ENCODE results near the gene KRTCAP3. TPM values are rescaled to one million over a fixed set of nuclear protein-coding genes. Genes with fewer than 3 reads are reported as not detected.

Gene KRTCAP3
- total RNA-seq, 4 donors from 2014 or later: 22.2 to 28.0 (median 25.6) TPM

- intact Hi-C loops (cut with DNase I; ENCODE audit: low total_unique reads): no loop called here
- no peak overlapping the region for H3K4me3 ChIP-seq (ENCODE audit: low read depth, poor library complexity, severe bottlenecking)
- no peak for DNase-seq (ENCODE audit: low spot score in 2 of 2)
- TF ChIP-seq CTCF (IDR thresholded peaks at IDR 0.05): no peak
- no peak for TF ChIP-seq POLR2A (IDR thresholded peaks at IDR 0.05)
Measured at GRCh38 chr2:27431395-27431794, 10.8 kb upstream of the KRTCAP3 start.

- intact Hi-C loops (cut with DNase I; ENCODE audit: low total_unique reads): no loop called here
- 89 to 96% methylated on average over 6 of the region's 6 CpGs for WGBS, 2 donors
- no peak for DNase-seq (ENCODE audit: low spot score in 2 of 2)
- no peak overlapping the region for H3K4me3 ChIP-seq (ENCODE audit: low read depth, poor library complexity, severe bottlenecking)
- TF ChIP-seq CTCF (IDR thresholded peaks at IDR 0.05) (no peak), POLR2A (IDR thresholded peaks at IDR 0.05) (no peak)
Measured at GRCh38 chr2:27435628-27436027, 6.6 kb upstream of the KRTCAP3 start.

GRCh38 chr2:27441226-27441926, 805 bp upstream of the KRTCAP3 start:
- no peak for DNase-seq (ENCODE audit: low spot score in 2 of 2)
- TF ChIP-seq CTCF (IDR thresholded peaks at IDR 0.05) (no peak), POLR2A (IDR thresholded peaks at IDR 0.05) (no peak)
- intact Hi-C loops (cut with DNase I; ENCODE audit: low total_unique reads): no loop called here
- WGBS, 2 donors: 80 to 83% methylated on average over 10 of the region's 10 CpGs
- H3K4me3 ChIP-seq (ENCODE audit: low read depth, poor library complexity, severe bottlenecking): no peak overlapping the region

GRCh38 chr2:27442920-27443282, 720 bp downstream of the KRTCAP3 start:
- intact Hi-C loops (cut with DNase I; ENCODE audit: low total_unique reads): no loop called here
- H3K4me3 ChIP-seq (ENCODE audit: low read depth, poor library complexity, severe bottlenecking): no peak overlapping the region
- TF ChIP-seq CTCF (IDR thresholded peaks at IDR 0.05): no peak
- TF ChIP-seq POLR2A (IDR thresholded peaks at IDR 0.05): no peak
- DNase-seq (ENCODE audit: low spot score in 2 of 2): no peak
- 68 to 70% methylated on average over 6 of the region's 6 CpGs for WGBS, 2 donors

- no peak for DNase-seq (ENCODE audit: low spot score in 2 of 2)
- intact Hi-C loops (cut with DNase I; ENCODE audit: low total_unique reads): no loop called here
- TF ChIP-seq CTCF (IDR thresholded peaks at IDR 0.05) (no peak), POLR2A (IDR thresholded peaks at IDR 0.05) (no peak)
- no peak overlapping the region for H3K4me3 ChIP-seq (ENCODE audit: low read depth, poor library complexity, severe bottlenecking)
- 79 to 94% methylated on average over 8 of the region's 8 CpGs for WGBS, 2 donors
Measured at GRCh38 chr2:27445155-27445554, 3.0 kb downstream of the KRTCAP3 start.

- H3K4me3 ChIP-seq (ENCODE audit: low read depth, poor library complexity, severe bottlenecking): no peak overlapping the region
- WGBS, 2 donors: 49 to 65% methylated on average over 8 of the region's 8 CpGs
- TF ChIP-seq POLR2A (IDR thresholded peaks at IDR 0.05) (no peak), CTCF (IDR thresholded peaks at IDR 0.05) (no peak)
- intact Hi-C loops (cut with DNase I; ENCODE audit: low total_unique reads): no loop called here
- DNase-seq (ENCODE audit: low spot score in 2 of 2): no peak
Measured at GRCh38 chr2:27445615-27446014, 3.4 kb downstream of the KRTCAP3 start.
